WI38 (cell line): Measurements from ENCODE around the gene OR2D2.
"Not testable (repeated sequence)": the region's sequence is repeated elsewhere in the genome, so short reads cannot be mapped to it uniquely, and the experiment has no call there.

Experiments used
- H3K4me3 ChIP-seq: 2 replicates; pipeline ENCODE4 v1.5.1; 2011; ENCODE audit warnings: low read depth, mild to moderate bottlenecking, control low read depth, low read length
- TF ChIP-seq, protein P1 (sequence below): IDR thresholded peaks from 2 replicates; pipeline ENCODE4 v1.5.1; 2012; ENCODE audit warnings: low read depth, mild to moderate bottlenecking, control low read depth, low read length

Gene OR2D2

GRCh38 chr11:6925636-6926207, 33.4 kb upstream of the OR2D2 start:
- peak overlapping the region; percentile 71 for H3K4me3 ChIP-seq
- TF ChIP-seq, protein P1, sequence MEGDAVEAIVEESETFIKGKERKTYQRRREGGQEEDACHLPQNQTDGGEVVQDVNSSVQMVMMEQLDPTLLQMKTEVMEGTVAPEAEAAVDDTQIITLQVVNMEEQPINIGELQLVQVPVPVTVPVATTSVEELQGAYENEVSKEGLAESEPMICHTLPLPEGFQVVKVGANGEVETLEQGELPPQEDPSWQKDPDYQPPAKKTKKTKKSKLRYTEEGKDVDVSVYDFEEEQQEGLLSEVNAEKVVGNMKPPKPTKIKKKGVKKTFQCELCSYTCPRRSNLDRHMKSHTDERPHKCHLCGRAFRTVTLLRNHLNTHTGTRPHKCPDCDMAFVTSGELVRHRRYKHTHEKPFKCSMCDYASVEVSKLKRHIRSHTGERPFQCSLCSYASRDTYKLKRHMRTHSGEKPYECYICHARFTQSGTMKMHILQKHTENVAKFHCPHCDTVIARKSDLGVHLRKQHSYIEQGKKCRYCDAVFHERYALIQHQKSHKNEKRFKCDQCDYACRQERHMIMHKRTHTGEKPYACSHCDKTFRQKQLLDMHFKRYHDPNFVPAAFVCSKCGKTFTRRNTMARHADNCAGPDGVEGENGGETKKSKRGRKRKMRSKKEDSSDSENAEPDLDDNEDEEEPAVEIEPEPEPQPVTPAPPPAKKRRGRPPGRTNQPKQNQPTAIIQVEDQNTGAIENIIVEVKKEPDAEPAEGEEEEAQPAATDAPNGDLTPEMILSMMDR: no peak

DNA sequence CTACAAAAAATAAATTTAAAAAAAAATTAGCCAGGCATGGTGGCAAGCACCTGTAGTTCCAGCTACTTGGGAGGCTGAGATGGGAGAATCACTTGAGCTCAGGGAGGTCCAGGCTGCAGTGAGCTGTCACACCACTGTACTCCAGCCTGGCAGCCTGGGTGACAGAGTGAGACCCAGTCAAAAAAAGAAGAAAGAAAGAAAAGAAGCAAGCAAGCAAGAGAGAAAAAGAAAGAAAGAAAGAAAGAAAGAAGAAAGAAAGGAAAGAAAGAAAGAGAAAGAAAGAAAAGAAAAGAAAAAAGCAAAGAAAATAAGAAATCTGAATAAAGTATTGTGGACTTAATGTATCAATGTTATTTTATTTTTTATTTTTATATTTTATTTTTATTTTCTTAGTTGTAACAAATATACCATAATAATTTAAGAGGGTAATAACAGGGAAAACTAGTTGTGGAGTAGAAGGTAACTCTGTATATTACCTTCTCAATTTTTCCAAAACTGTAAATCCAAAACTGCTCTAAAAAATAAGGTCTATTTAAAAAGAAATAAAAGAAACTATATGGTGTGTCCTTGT, 32.8 kb upstream of the OR2D2 start:
- TF ChIP-seq, protein P1: no peak

GRCh38 chr11:6920702-6921101, 28.4 kb upstream of the OR2D2 start, which contains the start of gene OR2D3:
TSS of gene OR2D3 (plus strand) at chr11:6921002. CDS start at chr11:6921002, 0 bp downstream.
- no peak within 1 kb of the TSS for H3K4me3 ChIP-seq
- TF ChIP-seq, protein P1: no peak

More for the DNA sequence above, 32.8 kb upstream of the OR2D2 start:
- no peak overlapping the region for H3K4me3 ChIP-seq

DNA sequence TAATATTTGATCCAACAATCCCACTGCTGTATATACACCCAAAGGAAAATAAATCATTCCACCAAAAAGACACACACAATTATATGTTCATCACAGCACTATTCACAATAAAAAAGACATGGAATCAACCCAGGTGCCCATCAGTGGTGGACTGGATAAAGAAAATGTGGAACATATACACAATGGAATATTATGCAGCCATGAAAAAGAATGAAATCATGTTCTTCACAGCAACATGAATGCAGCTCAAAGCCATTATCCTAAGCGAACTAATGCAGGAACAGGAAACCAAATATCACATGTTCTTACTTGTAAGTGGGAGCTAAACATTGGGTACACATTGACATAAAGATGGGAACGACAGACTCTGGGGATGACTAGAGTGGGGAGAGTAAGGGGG, 27.4 kb upstream of the OR2D2 start:
- H3K4me3 ChIP-seq: no peak overlapping the region
- TF ChIP-seq, protein P1: no peak

DNA sequence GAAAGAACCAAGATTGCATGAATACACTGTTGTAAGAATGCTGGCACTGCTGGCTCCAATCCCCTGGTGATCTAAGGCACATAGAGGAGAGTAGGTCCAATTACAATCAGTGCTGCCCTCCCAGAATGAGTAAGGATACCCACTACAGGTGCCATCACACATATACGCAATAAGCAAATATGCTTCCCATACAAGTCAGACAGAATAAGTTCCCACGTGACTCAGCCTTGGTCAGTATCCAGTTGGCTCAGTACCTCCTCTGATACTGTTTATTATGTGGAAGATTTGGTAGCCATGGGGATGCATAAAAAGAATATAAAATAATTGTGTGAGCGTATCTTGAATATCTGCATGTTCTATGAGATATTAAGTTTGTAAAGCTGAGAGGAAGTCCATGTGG, 19.6 kb upstream of the OR2D2 start:
- TF ChIP-seq, protein P1: no peak
- no peak overlapping the region for H3K4me3 ChIP-seq

DNA sequence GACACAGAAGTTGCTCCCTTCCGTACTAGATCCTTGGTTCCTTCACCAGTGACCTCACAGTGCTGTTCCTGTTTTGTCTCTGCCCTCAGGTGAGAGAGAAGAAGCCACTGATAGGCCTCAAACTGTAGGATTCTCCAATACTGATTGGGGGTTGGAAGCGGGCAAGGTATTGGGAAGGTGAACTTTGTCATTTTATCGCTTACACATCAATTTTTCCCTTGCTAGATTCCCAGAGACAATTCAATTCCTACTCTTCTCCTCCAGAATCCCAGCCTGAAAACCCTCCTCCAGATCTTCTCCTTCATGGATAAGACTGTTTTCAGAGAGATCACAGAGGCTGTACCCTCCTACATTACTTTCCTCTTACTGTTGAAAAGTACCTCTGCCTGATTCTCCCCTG, 19.1 kb upstream of the OR2D2 start:
- TF ChIP-seq, protein P1: no peak
- H3K4me3 ChIP-seq: no peak overlapping the region

GRCh38 chr11:6904804-6905203, 12.5 kb upstream of the OR2D2 start:
- H3K4me3 ChIP-seq: not testable (repeated sequence)
